Mucosa of stomach (tissue), 1 donor: ENCODE measurements around the gene SPATA2.
"Not testable (repeated sequence)": the region's sequence is repeated elsewhere in the genome, so short reads cannot be mapped to it uniquely, and the experiment has no call there.

Source experiments
- H3K27me3 ChIP-seq: one replicate; pipeline ENCODE4 v1.7.0; 2013; ENCODE audit warnings: mild to moderate bottlenecking, low read length; ENCODE audit not compliant: control insufficient read depth, insufficient read depth
- H3K36me3 ChIP-seq: one replicate; pipeline ENCODE4 v1.7.0; 2013; ENCODE audit warnings: low read length; ENCODE audit not compliant: control insufficient read depth, insufficient read depth
- H3K4me1 ChIP-seq: one replicate; pipeline ENCODE4 v1.7.0; 2013; ENCODE audit warnings: mild to moderate bottlenecking, low read length; ENCODE audit not compliant: control insufficient read depth, insufficient read depth
- H3K4me3 ChIP-seq: one replicate; pipeline ENCODE4 v1.7.0; 2013; ENCODE audit warnings: low read length
- H3K9ac ChIP-seq: one replicate; pipeline ENCODE4 v1.7.0; 2013; ENCODE audit warnings: mild to moderate bottlenecking, low read length, moderate library complexity
- H3K9me3 ChIP-seq: one replicate; pipeline ENCODE4 v1.7.0; 2013; ENCODE audit warnings: mild to moderate bottlenecking, low read length, moderate library complexity; ENCODE audit not compliant: control insufficient read depth
- donor health status: Pancreatic carcinoma.

The SPATA2 gene

DNA sequence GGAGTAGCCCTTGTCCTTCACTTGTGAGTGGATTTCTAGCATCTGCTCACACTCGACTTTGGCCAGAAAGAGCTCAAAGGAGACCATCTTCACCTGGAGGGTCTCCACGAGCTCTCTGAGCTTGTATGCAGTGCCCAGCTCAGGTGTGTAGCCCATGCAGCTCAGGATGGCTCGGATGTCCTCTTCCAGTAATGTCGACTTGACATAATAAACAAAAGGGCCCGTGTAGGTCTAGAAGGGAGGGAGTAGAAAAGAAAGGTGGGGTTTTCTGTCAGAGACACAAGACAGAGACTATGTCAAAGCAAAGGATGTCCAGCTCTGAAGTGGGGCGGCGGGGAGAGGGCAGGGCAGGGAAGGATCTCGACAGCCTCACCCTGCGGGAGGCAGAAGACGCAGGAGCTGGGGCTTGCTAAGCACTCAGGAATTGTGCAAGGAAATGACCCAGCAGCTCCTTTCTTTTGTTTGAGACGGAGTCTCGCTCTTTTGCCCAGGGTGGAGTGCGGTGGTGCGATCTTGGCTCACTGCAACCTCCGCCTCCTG lies 8.6 kb downstream of the SPATA2 start:
- Histone ChIP-seq H3K27me3 (no peaks in the 10 kb centered on the region), H3K4me3 (no peak overlapping the region), H3K4me1 (peaks cover 34% of the 10 kb centered on the region), H3K9me3 (no peaks in the 10 kb centered on the region), H3K36me3 (peaks cover 6% of the 10 kb centered on the region), H3K9ac (no peak overlapping the region)

GRCh38 chr20:49906101-49906604 lies 9.2 kb downstream of the SPATA2 start:
- Histone ChIP-seq H3K9me3 (no peaks in the 10 kb centered on the region), H3K4me3 (no peak overlapping the region), H3K9ac (no peak overlapping the region), H3K27me3 (no peaks in the 10 kb centered on the region), H3K36me3 (peaks cover 6% of the 10 kb centered on the region), H3K4me1 (peaks cover 33% of the 10 kb centered on the region)

- Histone ChIP-seq H3K9me3 (no peaks in the 10 kb centered on the region), H3K9ac (no peak overlapping the region), H3K4me1 (peaks cover 27% of the 10 kb centered on the region), H3K36me3 (peaks cover 6% of the 10 kb centered on the region), H3K4me3 (no peak overlapping the region), H3K27me3 (no peaks in the 10 kb centered on the region)
Measured at GRCh38 chr20:49905415-49906091, 9.8 kb downstream of the SPATA2 start.

DNA sequence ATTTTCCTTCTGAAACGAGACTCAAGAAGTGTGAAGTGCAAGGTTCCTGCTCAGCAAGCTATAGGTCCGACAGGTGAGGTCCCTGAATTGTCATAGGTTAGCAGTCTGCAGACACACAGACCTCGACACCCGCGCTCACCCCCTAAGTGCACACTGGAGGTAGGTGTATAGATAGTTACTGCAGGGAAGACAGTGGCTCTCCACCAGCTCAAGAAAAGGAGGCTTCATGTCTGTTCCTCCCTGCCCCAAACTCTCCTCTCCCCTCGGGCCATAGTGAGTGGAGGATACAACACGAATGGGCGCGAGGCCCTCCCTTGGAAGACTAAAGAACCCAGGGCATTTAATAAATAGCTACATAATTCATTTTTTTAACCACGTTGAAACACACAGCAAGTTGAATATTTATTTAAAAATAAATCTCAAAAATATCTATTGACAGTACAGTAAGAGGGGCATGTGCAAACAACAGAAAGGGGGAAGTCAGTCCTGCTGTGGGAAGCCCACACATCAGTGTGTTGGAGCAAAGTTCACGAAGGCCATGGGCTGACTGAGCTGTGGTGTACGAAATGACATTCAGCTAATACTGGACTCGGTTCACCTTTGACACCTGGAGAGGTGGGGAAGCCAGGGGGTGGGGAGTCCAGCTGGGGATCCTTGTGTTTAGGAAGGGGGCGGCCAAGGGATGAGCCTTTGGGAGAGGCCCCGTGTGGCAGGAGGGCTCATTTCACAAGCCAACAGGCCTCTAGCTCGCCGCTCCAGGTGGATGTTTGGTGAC lies 10.7 kb downstream of the SPATA2 start:
- Histone ChIP-seq H3K4me1 (peaks cover 24% of the 10 kb centered on the region), H3K27me3 (no peaks in the 10 kb centered on the region), H3K9ac (no peak overlapping the region), H3K9me3 (no peaks in the 10 kb centered on the region), H3K4me3 (no peak overlapping the region), H3K36me3 (peaks cover 6% of the 10 kb centered on the region)

DNA sequence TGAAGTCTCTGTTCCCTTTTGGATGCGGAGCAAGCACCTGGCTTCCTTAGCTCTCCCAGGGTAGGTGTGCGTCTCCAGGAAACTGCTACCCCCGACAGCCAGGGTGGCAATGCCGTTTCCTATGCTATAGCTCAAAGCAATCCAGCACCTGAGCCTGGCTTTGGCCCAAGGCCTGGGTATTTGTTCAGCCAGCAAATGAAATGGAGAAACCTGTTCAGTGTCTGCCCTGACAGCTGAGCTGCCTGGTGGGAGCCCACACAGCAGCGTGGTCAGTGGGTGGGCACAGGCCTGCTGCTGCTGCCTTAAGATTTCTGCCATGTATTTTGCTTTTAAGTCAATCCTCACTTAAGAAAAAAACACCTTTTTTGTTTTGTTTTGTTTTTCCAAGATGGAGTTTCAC lies 13.7 kb downstream of the SPATA2 start:
- peaks cover 7% of the 10 kb centered on the region for H3K4me1 ChIP-seq
- no peaks in the 10 kb centered on the region for H3K27me3 ChIP-seq
- H3K4me3 ChIP-seq, result no peak overlapping the region
- no peak overlapping the region for H3K9ac ChIP-seq
- H3K9me3 ChIP-seq, result no peaks in the 10 kb centered on the region
- H3K36me3 ChIP-seq, result peaks cover 6% of the 10 kb centered on the region

GRCh38 chr20:49899541-49900383 lies 15.6 kb downstream of the SPATA2 start:
- Histone ChIP-seq H3K27me3 (no peaks in the 10 kb centered on the region), H3K36me3 (peaks cover 6% of the 10 kb centered on the region), H3K9ac (no peak overlapping the region), H3K4me1 (peaks cover 7% of the 10 kb centered on the region), H3K9me3 (no peaks in the 10 kb centered on the region), H3K4me3 (no peak overlapping the region)

GRCh38 chr20:49896204-49896603 lies 19.1 kb downstream of the SPATA2 start:
- Histone ChIP-seq H3K4me3 (no peak overlapping the region), H3K9me3 (no peaks in the 10 kb centered on the region), H3K9ac (no peak overlapping the region), H3K27me3 (no peaks in the 10 kb centered on the region), H3K4me1 (peaks cover 19% of the 10 kb centered on the region), H3K36me3 (no peaks in the 10 kb centered on the region)

- not testable (repeated sequence) for H3K4me3 ChIP-seq, H3K36me3 ChIP-seq, H3K9me3 ChIP-seq, H3K27me3 ChIP-seq, H3K9ac ChIP-seq
- peaks cover 25% of the 10 kb centered on the region for H3K4me1 ChIP-seq
Measured at GRCh38 chr20:49895474-49896093, 19.7 kb downstream of the SPATA2 start.

DNA sequence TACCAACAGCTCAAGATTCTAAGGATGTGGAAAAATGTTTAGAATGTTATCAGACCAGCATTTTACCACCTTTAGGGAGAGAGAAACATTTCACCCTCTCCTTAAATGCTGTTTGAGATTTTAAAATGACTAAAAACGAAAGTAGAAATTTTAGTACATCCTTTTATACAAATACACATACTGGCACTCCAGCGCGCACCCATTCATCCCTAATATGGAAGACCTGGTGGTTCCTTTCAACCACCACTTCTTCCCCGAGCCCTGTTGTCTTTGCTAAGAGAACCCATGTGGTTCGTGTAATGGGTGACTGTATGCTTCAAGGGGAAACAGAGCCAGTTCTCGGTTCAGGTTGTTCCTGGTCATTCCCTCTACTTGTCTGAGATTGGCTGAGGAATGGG lies 21.3 kb downstream of the SPATA2 start:
- H3K27me3 ChIP-seq, result no peaks in the 10 kb centered on the region
- no peaks in the 10 kb centered on the region for H3K9me3 ChIP-seq
- H3K9ac ChIP-seq, result no peak overlapping the region
- no peak overlapping the region for H3K4me3 ChIP-seq
- H3K36me3 ChIP-seq, result no peaks in the 10 kb centered on the region
- peaks cover 34% of the 10 kb centered on the region for H3K4me1 ChIP-seq

DNA sequence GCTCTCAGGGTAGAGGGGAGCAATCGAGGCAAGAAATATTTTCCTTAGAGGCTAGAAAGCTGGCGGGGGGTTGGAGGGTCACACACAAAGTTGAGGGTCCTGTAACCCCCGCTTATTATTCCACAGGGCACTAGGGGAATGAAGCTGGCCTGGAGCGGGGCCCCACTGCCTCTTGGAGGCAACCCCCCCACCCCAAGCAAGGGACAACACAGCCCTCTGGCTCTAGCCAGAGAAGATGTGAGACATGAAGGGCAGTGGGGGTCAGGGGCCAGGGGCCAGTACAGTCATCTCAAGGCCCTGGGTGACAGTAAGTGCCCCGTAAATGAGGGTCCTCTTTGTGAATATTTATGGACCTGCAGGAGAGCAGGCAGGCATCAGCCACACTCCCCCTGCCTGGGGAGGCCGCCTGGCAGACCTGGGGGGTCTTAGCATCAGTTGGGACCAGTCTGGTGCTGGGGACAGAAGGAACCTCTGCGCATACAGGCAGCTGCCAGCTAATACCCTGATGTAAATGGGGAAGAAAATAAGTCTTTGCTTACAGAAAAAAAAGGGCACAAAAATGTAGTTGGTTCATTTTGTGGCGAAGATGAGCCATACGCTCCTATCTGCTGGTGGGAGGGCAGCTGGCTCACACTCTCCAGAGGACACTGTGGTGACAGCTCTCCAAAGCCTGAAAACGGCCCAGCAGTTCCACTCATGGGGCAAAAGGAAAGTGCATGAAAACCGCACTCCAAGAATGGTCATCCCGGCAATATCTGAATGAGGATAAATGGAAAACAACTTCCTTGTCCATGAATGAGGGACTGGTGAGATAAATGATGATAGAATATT lies 21.9 kb downstream of the SPATA2 start:
- no peaks in the 10 kb centered on the region for H3K9me3 ChIP-seq
- H3K36me3 ChIP-seq, result no peaks in the 10 kb centered on the region
- peaks cover 40% of the 10 kb centered on the region for H3K4me1 ChIP-seq
- H3K4me3 ChIP-seq, result no peak overlapping the region
- H3K9ac ChIP-seq, result no peak overlapping the region
- no peaks in the 10 kb centered on the region for H3K27me3 ChIP-seq

DNA sequence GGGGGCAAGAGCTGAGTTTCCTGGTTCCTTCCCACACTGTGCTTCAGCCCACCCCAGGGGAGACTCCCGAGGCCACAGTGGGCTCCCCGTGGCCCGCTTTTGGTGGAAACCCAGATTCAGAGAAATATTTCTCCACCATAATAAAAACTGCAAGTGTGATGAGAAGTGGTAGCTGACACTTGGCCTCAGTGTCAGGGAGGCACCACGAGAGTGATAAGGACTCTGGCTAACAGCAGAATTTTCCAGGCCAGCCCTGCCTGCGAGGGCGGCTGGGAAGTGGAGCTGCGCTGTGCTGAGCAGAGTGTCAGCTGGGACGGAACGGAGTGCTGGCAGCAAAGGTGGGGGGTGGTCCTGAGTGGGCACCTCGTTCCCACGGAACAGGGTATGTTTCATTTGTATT lies 22.5 kb downstream of the SPATA2 start:
- Histone ChIP-seq H3K4me1 (peaks cover 43% of the 10 kb centered on the region), H3K4me3 (no peak overlapping the region), H3K9ac (no peak overlapping the region)

More for the DNA sequence above, 22.5 kb downstream of the SPATA2 start:
- H3K9me3 ChIP-seq, result no peaks in the 10 kb centered on the region
- H3K27me3 ChIP-seq, result no peaks in the 10 kb centered on the region
- no peaks in the 10 kb centered on the region for H3K36me3 ChIP-seq
